DND-41 (cell line): ENCODE data around the gene SH3BP5.

Experiments used
- EZH2 ChIP-seq: IDR thresholded peaks from 3 replicates; pipeline ENCODE4 v1.6.1; 2012; ENCODE audit warnings: borderline replicate concordance, low read depth, mild to moderate bottlenecking, moderate library complexity, low read length, inconsistent platforms; ENCODE audit not compliant: severe bottlenecking
- TF ChIP-seq, protein P1 (sequence below): IDR thresholded peaks from 2 replicates; pipeline ENCODE4 v1.5.1; 2012; ENCODE audit warnings: borderline replicate concordance, low read length, moderate library complexity, mild to moderate bottlenecking; ENCODE audit not compliant: poor library complexity, severe bottlenecking; ENCODE audit errors: extremely low read depth

- TF ChIP-seq, protein P1, sequence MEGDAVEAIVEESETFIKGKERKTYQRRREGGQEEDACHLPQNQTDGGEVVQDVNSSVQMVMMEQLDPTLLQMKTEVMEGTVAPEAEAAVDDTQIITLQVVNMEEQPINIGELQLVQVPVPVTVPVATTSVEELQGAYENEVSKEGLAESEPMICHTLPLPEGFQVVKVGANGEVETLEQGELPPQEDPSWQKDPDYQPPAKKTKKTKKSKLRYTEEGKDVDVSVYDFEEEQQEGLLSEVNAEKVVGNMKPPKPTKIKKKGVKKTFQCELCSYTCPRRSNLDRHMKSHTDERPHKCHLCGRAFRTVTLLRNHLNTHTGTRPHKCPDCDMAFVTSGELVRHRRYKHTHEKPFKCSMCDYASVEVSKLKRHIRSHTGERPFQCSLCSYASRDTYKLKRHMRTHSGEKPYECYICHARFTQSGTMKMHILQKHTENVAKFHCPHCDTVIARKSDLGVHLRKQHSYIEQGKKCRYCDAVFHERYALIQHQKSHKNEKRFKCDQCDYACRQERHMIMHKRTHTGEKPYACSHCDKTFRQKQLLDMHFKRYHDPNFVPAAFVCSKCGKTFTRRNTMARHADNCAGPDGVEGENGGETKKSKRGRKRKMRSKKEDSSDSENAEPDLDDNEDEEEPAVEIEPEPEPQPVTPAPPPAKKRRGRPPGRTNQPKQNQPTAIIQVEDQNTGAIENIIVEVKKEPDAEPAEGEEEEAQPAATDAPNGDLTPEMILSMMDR: no peak
- no peak for TF ChIP-seq EZH2
Measured at GRCh38 chr3:15380980-15381890, 48.8 kb upstream of the SH3BP5 start.
